ENCODE measurements around the gene CCDC3. TPM values are rescaled to one million over a fixed set of nuclear protein-coding genes. Genes with fewer than 3 reads are reported as not detected.

Gene CCDC3
- total RNA-seq, 3 donors from 2014 or later (not counting 1 experiment from before 2014, with no cell fraction given), result 0.21 to 0.23 (median 0.23) TPM

- Histone ChIP-seq H3K9me3 (ENCODE audit: control insufficient read depth, insufficient read depth, low read length) (no peaks in the 10 kb centered on the region), H3K4me3 (ENCODE audit: low read length) (no peak overlapping the region), H3K36me3 (ENCODE audit: control insufficient read depth, insufficient read depth, low read length) (no peaks in the 10 kb centered on the region), H3K27ac (ENCODE audit: low read length) (no peak overlapping the region), H3K4me1 (ENCODE audit: control insufficient read depth, insufficient read depth, low read length) (no peaks in the 10 kb centered on the region), H3K27me3 (ENCODE audit: control insufficient read depth, insufficient read depth, low read length) (no peaks in the 10 kb centered on the region)
- no peaks in the 10 kb centered on the region for H3K36me3 Mint-ChIP-seq
- H3K9me3 Mint-ChIP-seq, result no peaks in the 10 kb centered on the region
- H3K4me3 Mint-ChIP-seq, result no peak overlapping the region
- peaks cover 0 to 2% of the 10 kb centered on the region in 2 donors for H3K27me3 Mint-ChIP-seq (ENCODE audit: low read depth in 2 of 2)
- ATAC-seq (no peak), DNase-seq (no peak)
- no peaks in the 10 kb centered on the region for H3K4me1 Mint-ChIP-seq
- H3K27ac Mint-ChIP-seq, result no peak overlapping the region
- no peak for TF ChIP-seq CTCF (IDR thresholded peaks at IDR 0.05)
- 90% methylated on average over 4 of the region's 5 CpGs for WGBS (ENCODE audit: insufficient coverage)
- intact Hi-C loops (cut with micrococcal nuclease), result no loop called here
These were observed 42.9 kb downstream of the CCDC3 start for GRCh38 chr10:12958546-12959110.

DNA sequence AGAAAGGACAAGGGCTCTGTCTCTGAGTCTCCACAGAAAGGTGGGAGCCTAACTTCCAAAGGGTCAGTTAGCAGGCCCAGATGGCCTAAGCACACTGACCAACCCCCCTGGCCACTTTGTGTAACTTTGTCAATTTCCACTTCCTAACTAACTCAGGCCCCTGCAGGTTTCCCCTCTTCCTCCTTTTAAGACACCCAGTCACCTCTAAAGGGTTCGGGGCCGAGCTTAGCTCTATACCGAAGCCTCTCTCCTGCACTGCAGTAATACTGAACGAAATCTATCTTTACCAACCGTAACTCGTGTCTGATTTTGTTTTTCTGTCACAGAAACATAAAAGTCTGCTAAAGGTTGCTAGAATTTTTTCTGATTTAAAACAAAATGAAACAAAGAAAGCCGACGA lies 44.4 kb downstream of the CCDC3 start:
- TF ChIP-seq CTCF (IDR thresholded peaks at IDR 0.05), result no peak
- Histone ChIP-seq H3K27ac (ENCODE audit: low read length) (no peak overlapping the region), H3K4me3 (ENCODE audit: low read length) (no peak overlapping the region), H3K36me3 (ENCODE audit: control insufficient read depth, insufficient read depth, low read length) (no peaks in the 10 kb centered on the region), H3K27me3 (ENCODE audit: control insufficient read depth, insufficient read depth, low read length) (no peaks in the 10 kb centered on the region), H3K9me3 (ENCODE audit: control insufficient read depth, insufficient read depth, low read length) (no peaks in the 10 kb centered on the region), H3K4me1 (ENCODE audit: control insufficient read depth, insufficient read depth, low read length) (no peaks in the 10 kb centered on the region)
- ATAC-seq, result no peak
- WGBS (ENCODE audit: insufficient coverage), result 94% methylated on average over 8 of the region's 8 CpGs
- Mint-ChIP-seq H3K27me3 (ENCODE audit: low read depth in 2 of 2) (peaks cover 0 to 9% of the 10 kb centered on the region in 2 donors), H3K27ac (no peak overlapping the region), H3K36me3 (no peaks in the 10 kb centered on the region), H3K4me3 (no peak overlapping the region), H3K9me3 (no peaks in the 10 kb centered on the region), H3K4me1 (no peaks in the 10 kb centered on the region)
- intact Hi-C loops (cut with micrococcal nuclease), result no loop called here
- DNase-seq, result no peak

DNA sequence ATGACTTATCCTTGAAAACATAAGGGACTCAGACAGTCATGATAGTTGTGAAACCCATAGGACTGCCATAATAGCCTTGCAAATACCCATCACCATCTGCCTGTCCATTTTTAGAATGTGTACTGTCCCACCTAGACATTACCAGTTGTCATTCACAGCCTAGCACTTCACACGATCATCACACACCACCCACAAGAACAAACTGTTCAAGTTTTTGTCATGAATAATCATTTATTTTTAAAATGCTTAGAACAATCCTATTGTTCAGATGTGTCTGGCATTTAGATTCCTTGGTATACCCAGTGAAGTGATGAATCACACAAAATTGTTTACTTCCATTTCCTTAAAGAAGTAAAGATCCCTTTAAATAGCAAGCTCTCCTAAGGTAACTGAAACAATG lies 46.6 kb downstream of the CCDC3 start:
- no peaks in the 10 kb centered on the region for H3K27me3 ChIP-seq (ENCODE audit: control insufficient read depth, insufficient read depth, low read length)
- H3K36me3 ChIP-seq (ENCODE audit: control insufficient read depth, insufficient read depth, low read length), result no peaks in the 10 kb centered on the region
- no CpG with 5 or more reads among the region's 1 CpG for WGBS (ENCODE audit: insufficient coverage)
- no peaks in the 10 kb centered on the region for H3K9me3 ChIP-seq (ENCODE audit: control insufficient read depth, insufficient read depth, low read length)
- Mint-ChIP-seq H3K27me3 (ENCODE audit: low read depth in 2 of 2) (peaks cover 0 to 9% of the 10 kb centered on the region in 2 donors), H3K4me1 (no peaks in the 10 kb centered on the region), H3K27ac (no peak overlapping the region), H3K36me3 (no peaks in the 10 kb centered on the region), H3K4me3 (no peak overlapping the region), H3K9me3 (no peaks in the 10 kb centered on the region)
- no peak for TF ChIP-seq CTCF (IDR thresholded peaks at IDR 0.05)
- ATAC-seq (no peak), DNase-seq (no peak)
- intact Hi-C loops (cut with micrococcal nuclease), result no loop called here
- no peaks in the 10 kb centered on the region for H3K4me1 ChIP-seq (ENCODE audit: control insufficient read depth, insufficient read depth, low read length)
- H3K27ac ChIP-seq (ENCODE audit: low read length), result no peak overlapping the region
- H3K4me3 ChIP-seq (ENCODE audit: low read length), result no peak overlapping the region

DNA sequence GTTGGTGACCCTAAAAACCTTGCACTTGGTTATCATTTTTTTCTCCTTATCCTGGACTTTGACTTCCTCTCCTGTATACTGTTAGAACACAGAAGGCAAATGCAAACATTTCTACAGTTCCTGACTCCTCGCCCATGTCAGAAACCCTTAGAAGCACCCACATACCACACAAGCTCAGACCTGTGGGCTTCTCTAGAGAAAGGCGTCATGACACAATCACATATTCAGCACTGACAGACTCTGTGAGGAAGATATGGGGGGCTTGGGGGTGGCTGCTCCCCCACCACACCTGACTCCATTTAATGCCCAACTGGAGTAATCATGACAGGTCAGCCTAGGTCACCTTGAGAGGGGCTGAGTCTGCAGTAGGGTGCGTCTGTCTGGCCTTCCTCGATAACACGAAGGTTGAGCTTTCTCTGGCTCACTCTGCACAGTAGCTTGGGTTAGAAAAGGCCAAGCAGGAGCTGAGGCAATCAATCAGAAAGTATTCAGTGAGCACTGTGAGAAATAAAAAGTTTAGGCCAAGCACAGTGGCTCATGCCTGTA lies 50.9 kb downstream of the CCDC3 start:
- Mint-ChIP-seq H3K36me3 (no peaks in the 10 kb centered on the region), H3K27me3 (ENCODE audit: low read depth in 2 of 2) (peaks cover 0 to 12% of the 10 kb centered on the region in 2 donors), H3K4me3 (no peak overlapping the region), H3K27ac (no peak overlapping the region), H3K9me3 (no peaks in the 10 kb centered on the region), H3K4me1 (no peaks in the 10 kb centered on the region)
- Histone ChIP-seq H3K9me3 (ENCODE audit: control insufficient read depth, insufficient read depth, low read length) (no peaks in the 10 kb centered on the region), H3K4me3 (ENCODE audit: low read length) (no peak overlapping the region), H3K4me1 (ENCODE audit: control insufficient read depth, insufficient read depth, low read length) (no peaks in the 10 kb centered on the region), H3K27me3 (ENCODE audit: control insufficient read depth, insufficient read depth, low read length) (no peaks in the 10 kb centered on the region), H3K27ac (ENCODE audit: low read length) (no peak overlapping the region), H3K36me3 (ENCODE audit: control insufficient read depth, insufficient read depth, low read length) (no peaks in the 10 kb centered on the region)
- DNase-seq (no peak), ATAC-seq (no peak)
- WGBS (ENCODE audit: insufficient coverage), result 89% methylated on average over 4 of the region's 5 CpGs
- intact Hi-C loops (cut with micrococcal nuclease), result no loop called here
- no peak for TF ChIP-seq CTCF (IDR thresholded peaks at IDR 0.05)
